OCI-LY1 (cell line): ENCODE results near the gene RCAN1.

Source experiments
- EZH2 ChIP-seq: fragments of 200-600 bp; sonication (generic), shearing (Covaris generic); IDR thresholded peaks from 2 replicates; pipeline ENCODE4 v1.8.0; 2017; ENCODE audit warnings: borderline replicate concordance, mixed run types, mild to moderate bottlenecking, antibody characterized with exemption, low read length, moderate library complexity, mixed read lengths
- TF ChIP-seq, protein P1 (sequence below): fragments of 200-600 bp; sonication (generic), shearing (Covaris generic); IDR thresholded peaks from 2 replicates; pipeline ENCODE4 v1.5.1; 2017; ENCODE audit warnings: mild to moderate bottlenecking, antibody characterized with exemption, low read length, moderate library complexity, mixed read lengths

DNA sequence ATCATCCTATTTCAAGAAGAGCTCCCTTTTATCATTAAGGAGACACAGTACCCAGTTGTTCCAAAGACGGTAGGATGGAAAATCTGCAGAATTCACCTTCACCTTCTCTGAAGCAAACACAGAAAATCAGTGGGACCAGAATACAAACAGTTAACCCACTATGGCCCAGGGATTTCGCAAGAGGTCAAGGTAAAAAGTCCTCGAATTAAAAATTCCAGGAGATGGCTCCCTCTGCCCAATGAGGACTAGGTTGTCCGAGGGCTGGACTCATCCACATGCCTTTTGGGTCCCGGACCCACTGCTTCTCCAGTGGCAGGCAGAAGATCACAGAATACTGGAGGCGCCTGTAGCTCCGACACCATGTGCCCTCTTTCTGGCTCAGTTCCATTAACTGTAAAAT lies 42.9 kb downstream of the RCAN1 start:
- no peak for TF ChIP-seq EZH2
- TF ChIP-seq, protein P1, sequence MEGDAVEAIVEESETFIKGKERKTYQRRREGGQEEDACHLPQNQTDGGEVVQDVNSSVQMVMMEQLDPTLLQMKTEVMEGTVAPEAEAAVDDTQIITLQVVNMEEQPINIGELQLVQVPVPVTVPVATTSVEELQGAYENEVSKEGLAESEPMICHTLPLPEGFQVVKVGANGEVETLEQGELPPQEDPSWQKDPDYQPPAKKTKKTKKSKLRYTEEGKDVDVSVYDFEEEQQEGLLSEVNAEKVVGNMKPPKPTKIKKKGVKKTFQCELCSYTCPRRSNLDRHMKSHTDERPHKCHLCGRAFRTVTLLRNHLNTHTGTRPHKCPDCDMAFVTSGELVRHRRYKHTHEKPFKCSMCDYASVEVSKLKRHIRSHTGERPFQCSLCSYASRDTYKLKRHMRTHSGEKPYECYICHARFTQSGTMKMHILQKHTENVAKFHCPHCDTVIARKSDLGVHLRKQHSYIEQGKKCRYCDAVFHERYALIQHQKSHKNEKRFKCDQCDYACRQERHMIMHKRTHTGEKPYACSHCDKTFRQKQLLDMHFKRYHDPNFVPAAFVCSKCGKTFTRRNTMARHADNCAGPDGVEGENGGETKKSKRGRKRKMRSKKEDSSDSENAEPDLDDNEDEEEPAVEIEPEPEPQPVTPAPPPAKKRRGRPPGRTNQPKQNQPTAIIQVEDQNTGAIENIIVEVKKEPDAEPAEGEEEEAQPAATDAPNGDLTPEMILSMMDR = no peak
